Stimulated activated CD4-positive, alpha-beta T cell treated with anti-CD3 and anti-CD28 coated beads, Interleukin-12 subunit alpha, Interleukin-12 subunit beta, amount 100 ng/mL, for 48 hours (primary cell): Measurements from ENCODE around the gene GPC3.
A peak's percentile ranks its signal among the peaks of the same experiment; 100 is the strongest.

Experiments used
- DNase-seq, 3 donors: peaks; one replicate each; pipeline ENCODE4 v3.0.0-alpha.2; 2020; ENCODE audit warnings: low read depth in 2 of 3, low spot score in 1 of 3

GPC3 gene

DNA sequence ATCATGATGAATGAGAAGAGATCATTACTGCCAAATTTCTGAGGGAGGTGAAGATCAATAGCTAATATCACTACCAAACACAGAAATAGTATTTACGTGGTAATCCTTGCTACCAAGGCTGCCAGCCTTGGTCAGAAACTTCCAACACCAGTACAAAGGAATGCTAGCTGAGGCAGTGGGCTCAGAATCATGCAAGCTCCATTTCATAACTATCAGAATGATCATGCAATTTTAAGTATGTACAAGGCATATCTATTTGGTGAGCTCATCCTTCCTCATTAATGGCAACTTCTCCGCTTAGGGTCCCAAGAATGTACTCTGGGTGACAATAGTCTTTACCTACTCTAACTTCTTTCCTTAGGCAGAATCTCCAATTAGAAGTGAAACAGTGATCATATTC is 135.0 kb downstream of the GPC3 start:
- DNase-seq: no peak

DNA sequence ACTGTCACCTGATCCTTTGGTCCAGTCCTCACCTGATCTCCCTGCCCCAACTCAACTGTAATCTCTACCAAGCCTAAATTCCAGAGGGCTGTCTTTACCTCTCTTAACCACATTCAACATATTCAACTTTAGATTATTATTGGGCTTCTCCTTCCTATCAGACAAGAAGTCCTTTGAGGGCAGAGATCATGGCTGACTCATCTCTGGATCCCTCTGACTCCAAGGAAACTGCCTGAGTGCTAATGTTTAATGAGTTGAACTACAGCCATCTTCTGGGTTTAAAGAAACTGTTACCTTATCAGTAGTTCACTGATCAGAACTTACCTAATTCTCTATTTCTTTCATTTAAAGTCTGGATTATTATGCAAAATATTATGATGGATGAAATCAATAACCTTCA is 135.7 kb downstream of the GPC3 start:
- no peak for DNase-seq

DNA sequence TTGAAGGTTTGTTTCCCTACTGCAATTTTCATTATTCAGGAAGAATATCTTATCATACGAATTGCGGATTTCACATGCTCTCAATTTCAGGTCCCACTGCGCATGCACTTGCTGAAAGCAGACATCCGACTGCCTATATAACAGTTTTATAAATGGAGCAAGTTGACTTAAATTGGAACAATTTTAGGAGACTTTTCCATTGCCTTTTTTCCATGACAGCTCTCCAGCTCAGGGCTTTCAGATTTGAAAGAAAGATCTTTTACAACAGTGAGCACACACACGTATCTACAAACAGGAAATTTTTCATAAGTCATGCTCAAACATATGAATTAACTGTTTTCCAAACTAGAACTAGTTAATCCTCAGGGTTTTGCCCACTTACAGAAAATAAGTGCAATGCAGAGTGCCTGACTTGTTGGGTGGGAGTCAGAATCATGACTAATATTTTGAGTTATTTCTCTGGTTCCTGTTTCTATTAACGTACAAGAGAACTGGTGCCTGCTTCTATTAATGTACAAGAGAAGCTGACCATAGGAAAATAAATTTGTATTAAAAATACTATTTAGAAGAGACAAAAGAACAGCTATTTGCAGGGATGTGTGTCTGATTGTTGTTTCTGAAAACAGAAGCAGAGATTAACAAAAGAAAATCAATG is 137.9 kb downstream of the GPC3 start:
- DNase-seq: no peak

DNA sequence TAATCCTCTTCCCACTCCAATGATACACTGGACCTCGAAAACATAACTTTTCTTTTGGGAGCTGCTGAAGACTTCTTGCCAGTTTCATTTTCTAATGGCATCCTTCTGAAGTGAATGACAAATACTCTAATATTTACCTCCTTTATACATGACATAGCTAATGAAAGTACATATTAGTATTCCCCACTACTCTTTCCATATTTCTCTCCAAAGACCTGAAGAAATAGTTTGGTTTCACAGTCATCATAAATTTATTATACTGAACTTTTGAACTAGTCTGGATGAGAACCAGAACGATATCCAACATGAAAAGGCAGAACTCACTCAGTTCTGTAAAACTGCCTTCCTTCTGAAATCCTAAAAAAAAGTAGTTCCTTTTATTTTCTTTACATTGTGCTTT is 139.1 kb downstream of the GPC3 start:
- no peak for DNase-seq

DNA sequence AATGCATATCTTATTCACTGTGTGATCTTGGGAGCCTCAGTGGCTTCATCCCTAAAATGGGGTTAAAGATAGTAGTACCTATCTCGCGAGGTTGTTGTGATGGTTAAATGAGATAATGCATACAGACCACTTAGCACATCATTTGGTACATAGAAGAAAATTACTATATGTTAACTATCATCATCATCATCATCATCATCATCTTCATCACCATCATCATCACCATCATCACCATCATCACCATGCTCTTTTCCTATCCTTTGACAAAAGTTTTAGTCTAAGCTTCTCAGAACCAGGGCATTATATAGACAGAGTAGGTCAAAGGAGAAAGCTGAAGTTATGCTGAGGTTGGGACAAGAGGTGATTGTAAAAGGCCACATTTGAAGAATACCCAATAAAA is 145.0 kb downstream of the GPC3 start:
- DNase-seq: no peak

DNA sequence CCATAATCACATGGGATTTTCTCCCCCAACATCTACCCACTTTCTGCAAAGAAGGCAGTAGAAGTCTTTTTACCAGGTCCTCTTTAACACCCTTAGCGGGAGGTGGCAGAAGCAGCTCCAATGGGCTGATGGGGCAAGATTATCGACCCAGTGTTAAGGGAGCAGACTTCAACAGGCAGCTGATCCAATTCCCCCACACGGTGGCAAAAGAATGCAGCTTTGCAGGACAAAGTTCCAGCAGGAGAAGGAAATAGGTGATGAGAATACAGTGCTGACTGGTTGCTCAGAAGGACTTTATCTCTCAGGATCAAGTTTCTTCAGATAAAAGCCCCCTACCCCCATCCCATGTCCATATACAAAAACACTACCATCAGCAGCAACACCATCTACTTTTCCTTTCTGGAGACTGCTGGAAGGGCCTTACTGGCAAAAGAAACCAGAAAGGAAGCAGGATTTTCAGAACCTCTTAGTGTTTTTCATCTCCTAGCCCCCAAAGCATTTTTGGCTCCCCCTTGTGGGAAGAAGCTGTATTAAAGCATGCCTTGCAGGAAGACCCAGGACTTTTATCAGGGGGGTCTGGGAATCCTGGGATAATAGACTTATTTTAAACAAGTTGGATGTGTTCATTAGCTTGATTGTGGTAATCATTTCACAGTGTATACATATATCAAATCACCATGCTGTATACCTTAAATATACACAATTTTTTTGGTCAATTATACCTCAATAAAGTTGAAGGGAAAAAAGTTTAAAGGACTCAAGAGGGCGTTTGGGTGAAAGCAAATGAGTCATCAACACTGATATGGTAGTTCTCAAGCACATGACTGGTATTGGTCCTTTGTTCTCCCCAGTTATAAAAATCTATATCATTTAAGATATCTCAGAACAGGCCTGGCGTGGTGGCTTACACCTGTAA is 146.4 kb downstream of the GPC3 start:
- DNase-seq: peak in 1 of 3 donors; percentile 24

DNA sequence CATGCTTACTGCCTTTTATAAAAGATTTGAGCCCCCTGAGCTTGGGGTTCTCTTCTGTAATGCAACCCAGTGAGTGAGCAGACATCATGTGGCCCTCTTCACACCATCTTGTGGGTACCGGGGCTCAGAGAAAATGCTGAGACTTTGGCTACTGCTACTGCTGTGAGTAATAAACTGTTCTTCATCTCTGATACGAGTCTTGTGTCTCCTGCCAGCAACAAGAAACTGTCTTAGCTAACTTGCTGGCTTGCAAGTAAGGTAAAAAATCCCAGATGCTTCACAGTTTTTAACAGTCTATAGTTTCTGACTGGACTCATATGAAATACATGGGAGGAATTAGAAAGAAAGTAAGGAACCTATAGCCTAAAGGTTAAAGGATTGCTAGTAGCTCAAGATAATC is 148.3 kb downstream of the GPC3 start:
- DNase-seq: no peak

DNA sequence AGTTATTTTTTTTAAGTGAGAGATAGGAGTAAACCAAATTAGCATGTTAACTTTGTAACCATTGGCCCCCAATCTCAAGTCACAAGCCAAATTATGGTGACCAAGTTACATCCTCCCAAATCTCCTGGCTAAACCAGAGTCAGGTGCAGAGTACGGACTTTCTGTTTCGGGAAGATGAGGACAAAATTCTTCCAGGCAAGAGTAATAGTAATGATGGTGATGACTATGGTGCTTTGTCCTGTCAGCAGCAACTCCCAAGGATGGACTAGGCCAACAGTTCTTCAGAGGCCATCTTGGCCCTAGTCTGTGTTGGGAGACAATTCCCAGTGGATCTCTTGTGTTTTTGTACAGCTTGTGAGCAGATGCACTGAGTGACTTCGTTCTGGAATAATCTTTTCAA is 148.8 kb downstream of the GPC3 start:
- DNase-seq: no peak

DNA sequence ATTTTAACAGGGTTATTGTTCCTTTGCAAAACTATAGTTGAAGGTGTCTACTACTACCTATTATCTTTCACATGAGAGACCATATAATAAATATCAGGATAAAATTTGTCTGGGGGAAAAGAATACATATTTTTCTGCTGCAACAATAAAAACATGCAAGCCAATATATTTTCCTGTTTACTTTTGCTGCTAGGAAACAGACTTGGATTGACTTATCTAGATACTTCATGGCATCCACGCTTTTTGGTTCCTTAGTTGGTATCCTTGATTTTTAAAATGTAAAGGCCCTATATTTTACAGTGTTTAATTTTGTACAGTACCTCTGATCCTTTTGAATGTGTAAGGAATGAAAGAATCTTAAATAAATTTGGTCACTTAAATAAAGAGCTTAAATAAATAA is 150.6 kb downstream of the GPC3 start:
- no peak for DNase-seq

DNA sequence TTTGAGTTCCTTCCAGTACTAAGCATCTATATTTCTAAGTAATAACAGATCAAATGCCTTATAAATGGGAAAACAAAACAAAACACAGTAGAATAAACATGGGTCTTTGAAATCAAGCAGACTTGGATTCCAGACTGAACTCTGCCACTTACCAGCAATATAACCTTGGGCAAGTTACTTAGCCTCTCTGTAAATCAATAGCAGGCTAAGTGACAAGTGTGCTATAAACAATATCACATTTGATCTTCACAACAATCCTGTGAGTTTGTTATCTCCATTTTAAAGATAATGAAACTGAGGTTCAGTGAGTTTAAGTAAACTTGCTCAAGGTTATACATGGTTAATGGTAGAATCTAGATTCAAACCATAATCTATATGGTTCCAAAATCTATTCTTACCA is 165.8 kb downstream of the GPC3 start:
- no peak for DNase-seq

DNA sequence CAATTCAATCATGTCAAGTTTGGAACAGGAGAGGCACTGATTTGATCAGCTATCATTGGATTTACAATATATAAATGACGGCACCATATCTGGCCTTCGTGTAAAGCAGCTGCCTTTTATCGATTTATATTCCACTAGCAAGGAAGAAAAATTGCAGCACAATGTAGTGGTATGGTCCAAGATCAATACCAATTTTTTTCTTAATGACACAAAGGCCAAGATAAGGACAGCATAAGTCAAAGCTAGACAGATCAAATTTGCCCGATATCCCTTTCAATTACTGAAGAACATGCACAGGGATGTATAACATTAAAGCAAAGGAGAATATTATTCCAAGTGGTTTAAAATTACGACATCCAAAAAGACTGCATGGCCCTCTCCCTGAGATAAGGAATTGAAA is 167.4 kb downstream of the GPC3 start:
- no peak for DNase-seq

DNA sequence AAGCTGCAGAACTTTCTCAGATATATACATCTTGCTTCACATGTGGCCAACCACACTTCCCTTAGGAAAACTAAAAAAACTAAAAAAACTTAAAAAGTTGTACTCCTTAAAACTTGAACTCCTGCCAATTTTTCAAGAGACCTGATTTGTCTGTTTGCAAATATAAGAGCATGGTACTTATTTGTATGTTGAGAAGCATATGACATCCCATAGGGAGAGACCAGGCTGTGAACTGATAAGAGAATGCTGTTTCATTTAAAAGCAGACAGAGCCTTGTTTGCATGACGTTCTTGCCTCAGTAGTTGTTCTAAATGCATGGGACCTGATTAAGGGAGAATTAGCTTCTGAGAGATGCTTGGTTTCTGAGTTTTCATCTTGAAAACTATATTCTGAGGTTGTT is 169.9 kb downstream of the GPC3 start:
- no peak for DNase-seq

DNA sequence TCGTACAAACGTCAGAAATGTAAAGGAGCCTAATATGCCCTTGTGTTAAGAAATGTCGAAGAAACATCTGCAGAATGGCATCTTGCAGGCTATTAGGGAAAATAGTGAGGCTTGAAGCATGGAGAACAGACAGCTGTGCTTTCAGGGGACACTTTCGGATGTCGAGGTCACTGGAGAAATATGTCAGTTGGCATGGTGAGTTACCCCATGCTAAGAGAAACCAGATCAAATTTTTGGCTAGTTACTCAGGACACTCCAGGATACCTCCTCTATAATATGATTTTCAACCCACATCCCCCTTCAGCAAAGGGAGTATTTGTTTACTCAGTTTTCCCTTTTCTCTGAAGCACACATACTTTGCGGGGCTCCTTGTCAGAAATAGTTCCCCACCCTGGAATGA is 171.4 kb downstream of the GPC3 start:
- no peak for DNase-seq

DNA sequence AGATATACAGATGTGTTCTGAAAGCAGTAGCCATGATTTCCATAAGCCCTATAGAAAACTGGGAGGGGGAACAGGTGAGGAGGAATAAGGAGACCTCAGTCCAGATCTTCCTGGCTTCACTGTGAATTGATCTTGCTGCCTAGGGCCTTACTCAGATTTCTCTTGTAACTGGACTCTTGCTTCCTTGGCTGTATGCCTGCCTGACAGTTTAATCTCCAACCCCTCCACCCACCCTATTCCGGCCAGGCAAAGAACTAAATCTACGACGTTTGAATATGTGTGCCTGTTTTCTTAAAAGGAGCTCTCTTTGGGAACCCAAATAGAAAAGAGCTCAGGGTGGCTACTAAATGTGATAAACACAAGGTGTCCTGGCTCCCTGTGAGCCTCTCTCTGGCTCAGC is 173.0 kb downstream of the GPC3 start:
- no peak for DNase-seq

DNA sequence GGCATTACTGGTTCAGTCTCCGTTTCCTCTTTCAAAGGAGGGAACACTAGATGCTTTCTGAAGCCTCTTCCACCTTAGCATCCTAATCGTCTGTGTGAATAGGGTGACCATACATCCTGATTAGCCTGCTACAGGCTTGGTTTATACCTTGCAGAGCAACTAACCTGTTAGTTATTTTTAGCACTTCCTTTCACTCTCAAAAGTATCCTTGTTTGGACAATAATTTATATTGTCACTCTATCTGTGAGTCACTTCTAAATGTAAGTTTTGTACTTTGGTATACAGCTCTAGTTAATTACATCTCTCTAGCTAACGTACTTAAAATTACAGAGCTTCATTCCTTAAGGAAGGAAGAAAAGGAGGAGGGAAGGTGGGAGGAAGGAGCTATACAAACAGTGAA is 174.5 kb downstream of the GPC3 start:
- no peak for DNase-seq

DNA sequence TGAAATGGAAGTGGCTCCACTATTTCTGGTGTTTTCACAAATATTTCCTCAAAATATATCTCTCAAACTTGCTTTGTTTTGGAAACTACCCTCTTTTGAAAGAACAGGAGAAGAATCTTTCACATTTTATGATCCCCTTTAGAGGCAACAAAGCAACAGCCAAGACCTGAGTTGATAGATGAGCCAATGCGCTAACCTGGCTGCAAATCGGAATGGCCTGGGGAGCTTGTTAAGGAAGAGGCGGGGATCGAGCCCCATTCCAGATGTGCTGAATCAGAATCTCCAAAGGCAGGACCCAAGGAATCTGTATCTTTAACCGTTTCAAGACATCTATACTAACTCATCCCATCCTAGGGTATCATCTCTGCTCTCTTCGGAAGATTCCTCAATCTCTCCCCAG is 181.3 kb downstream of the GPC3 start:
- no peak for DNase-seq

DNA sequence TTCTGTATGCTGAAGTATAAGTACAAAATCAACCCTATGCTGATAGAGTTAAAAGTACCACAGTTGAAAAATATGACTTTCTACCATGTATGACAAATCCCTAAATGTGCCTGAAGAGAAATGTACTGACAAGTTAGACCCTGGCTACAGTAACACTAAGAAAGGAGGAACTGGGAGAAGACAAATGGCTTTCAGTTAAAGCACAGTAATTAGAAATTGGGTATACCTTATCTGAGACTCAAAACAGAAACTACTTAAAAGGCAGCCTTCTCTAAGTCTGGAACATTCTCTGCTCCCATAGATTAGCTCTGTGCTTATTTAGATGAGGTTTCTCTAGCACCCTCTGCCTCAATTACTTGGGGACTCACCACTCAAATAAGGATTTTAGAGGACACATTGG is 189.1 kb downstream of the GPC3 start:
- DNase-seq: no peak

DNA sequence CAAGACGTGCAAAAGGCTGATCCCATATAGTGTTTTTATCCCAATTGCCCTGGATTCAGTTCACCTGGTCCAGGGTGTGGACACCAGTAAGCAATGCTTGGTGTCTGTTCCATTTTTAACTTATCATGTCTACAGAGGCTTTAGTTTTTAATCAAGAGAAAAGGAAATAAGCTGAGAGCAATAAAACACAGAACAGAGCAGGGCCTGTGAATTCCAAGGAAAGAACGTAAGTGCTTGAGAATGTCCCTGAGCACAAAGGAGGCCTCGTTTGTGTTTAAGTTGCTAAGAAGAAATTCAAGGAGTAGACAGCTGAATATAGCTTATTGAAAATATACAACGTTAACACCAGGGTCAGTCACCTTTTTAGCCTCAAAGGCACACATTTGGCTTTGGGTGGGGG is 191.3 kb downstream of the GPC3 start:
- no peak for DNase-seq

DNA sequence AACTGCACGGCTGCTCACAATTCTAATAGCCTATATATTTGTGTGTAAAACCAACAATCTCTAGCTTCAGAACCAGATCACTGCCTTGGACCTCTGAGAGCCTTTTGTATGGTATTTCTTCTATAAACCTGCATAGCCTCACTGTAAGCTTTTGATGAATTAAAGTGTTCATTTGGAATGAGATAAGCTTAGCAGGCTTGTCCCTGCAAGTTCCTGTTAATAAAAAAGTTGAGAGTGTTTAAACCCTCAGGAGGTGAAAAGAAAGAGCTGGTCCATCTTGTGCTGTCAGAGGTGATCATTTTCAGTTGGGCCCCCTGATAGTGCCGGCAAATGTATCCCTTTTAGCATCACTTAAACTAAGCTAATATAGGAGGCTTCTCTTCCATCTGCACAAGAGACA is 191.8 kb downstream of the GPC3 start:
- no peak for DNase-seq

DNA sequence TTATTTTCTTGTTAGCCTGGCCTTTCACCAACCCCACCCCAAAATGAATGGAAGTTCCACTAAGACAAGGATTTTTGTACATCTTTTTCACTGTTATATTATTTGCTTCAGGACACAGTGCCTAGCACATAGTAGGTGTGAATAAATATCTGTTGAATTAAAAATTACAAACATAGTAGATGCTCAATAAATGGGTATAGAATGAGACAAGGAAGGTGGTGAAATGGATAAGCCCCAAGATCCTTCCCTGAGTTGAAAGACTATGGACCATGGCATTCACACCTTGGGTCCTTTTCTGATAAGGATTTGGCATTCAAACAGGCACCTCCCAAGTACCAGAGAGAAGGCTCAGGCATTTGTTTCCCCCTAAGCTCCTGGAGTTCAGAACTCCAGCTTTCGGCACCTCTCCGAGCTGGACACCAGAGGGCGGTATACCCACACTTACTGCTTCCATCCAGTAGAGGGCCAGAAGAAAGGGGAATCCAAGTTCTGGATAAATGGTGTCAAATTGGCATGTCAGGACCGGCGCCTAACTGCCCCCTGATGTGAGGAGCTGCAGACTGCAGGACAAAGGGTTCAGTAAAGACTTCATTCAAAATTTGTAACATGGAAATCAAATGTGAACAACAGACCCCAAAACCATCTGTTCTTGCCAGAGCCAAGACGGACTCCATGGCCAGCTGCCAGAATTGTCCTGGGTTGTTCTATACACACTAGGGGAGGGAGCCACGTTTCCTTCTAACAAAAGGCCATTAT is 193.0 kb downstream of the GPC3 start:
- DNase-seq: peak; percentile 18 to 63 (median 31)

DNA sequence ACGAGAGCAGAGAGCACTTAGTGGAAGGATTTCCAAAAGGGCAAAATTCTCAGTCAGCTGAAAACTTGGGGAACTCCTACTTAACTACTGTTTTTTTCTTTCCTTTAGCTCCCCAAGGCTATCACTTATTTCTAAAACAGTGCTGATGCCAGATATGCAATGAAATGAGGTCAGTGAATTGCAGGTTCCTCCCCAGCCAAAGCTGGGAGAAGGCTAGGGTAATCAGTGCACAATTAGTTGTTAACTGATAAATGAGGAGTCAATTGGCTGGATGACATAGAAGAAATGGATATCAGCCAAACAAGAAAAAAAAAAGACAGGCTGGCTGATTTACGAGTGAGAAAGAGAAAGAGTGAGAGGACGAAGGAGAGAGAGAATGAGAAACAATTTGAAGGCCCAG is 195.6 kb downstream of the GPC3 start:
- DNase-seq: no peak

DNA sequence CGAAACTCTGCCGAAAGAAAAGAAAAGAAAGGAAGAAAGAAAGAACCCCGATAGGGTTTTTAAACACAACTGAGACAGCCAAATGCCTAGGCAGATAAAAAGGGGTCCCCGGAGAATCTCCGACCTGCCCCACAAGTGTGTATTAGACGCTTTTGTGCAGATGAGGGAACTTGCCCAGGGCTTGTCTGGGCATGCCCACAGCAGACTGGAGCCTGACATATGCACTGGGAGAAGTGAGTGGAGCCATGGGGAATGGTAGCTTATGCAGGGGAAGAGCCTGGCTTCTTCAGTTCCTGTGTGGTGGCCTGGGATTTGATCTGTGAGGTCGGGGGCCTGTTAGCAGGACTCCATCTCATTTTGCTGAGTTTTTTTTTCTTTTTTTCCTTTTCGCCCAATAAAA is 199.0 kb downstream of the GPC3 start:
- no peak for DNase-seq
